Nephron (organoid): ENCODE results near the gene NAT10.
"Not testable (repeated sequence)": the region's sequence is repeated elsewhere in the genome, so short reads cannot be mapped to it uniquely, and the experiment has no call there.

Experiments
- H3K27ac Mint-ChIP-seq, 3 experiments: 2 replicates each; pipeline ENCODE4 v1.8.0; 2020; ENCODE audit warnings: mixed read lengths in 3 of 3, mild to moderate bottlenecking in 2 of 3, moderate library complexity in 1 of 3
- H3K27me3 Mint-ChIP-seq: 2 replicates; pipeline ENCODE4 v1.8.0; 2021; ENCODE audit warnings: low read depth, mild to moderate bottlenecking, moderate library complexity, mixed read lengths
- H3K36me3 Mint-ChIP-seq: 2 replicates; pipeline ENCODE4 v1.8.0; 2020; ENCODE audit warnings: low read depth, mixed read lengths
- H3K4me1 Mint-ChIP-seq: 2 replicates; pipeline ENCODE4 v1.8.0; 2020; ENCODE audit warnings: mixed read lengths
- H3K4me3 Mint-ChIP-seq, 3 experiments: 2 replicates each; pipeline ENCODE4 v1.8.0; 2020; ENCODE audit warnings: mild to moderate bottlenecking in 3 of 3, mixed read lengths in 3 of 3, moderate library complexity in 2 of 3
- H3K9me3 Mint-ChIP-seq: 2 replicates; pipeline ENCODE4 v1.8.0; 2020; ENCODE audit warnings: mixed read lengths
- CTCF ChIP-seq, 3 experiments: fragments of 200-600 bp; sonication (generic); IDR thresholded peaks; one replicate each; pipeline ENCODE4 v1.5.0; 2021; ENCODE audit warnings: antibody characterized with exemption in 3 of 3; ENCODE audit not compliant: unreplicated experiment in 3 of 3

NAT10 gene

DNA sequence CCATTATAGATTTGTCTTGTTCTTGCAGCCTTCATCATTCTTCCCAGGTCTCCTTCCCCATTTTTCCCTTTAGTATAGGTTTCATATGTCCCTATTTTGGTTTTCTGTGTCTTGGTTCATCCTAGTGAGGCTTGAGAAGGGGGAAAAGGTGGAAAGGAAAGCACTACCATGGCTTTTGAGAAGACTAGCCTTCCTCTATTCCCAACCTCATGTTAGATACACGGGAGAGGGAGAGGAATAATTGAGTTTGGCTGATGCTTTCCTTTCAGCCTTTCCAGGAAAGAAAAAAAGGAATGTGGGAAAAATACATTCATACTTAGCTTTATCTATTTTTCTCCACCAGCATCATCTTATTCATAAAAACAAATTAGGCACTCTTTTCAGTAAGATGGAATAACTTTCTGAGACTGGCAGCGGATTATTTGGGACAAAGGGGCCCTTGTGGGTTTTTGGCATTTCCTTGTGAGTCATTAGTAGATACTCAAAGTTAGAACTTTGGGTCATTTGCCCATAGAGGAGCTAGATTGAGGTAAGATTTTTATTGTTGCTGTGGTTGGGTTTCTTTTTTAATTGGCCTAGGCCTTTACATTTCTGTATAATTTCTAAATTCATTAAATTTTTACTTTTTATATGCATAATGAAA lies 30.1 kb upstream of the NAT10 start:
- H3K27me3 Mint-ChIP-seq: no peaks in the 10 kb centered on the region
- no peak overlapping the region for H3K4me3 Mint-ChIP-seq
- no peaks in the 10 kb centered on the region for H3K4me1 Mint-ChIP-seq
- peaks cover 79% of the 10 kb centered on the region for H3K36me3 Mint-ChIP-seq
- TF ChIP-seq CTCF (IDR thresholded peaks at IDR 0.05; ENCODE audit: unreplicated experiment in 3 of 3): no peak
- H3K27ac Mint-ChIP-seq: no peak overlapping the region
- H3K9me3 Mint-ChIP-seq: no peaks in the 10 kb centered on the region

DNA sequence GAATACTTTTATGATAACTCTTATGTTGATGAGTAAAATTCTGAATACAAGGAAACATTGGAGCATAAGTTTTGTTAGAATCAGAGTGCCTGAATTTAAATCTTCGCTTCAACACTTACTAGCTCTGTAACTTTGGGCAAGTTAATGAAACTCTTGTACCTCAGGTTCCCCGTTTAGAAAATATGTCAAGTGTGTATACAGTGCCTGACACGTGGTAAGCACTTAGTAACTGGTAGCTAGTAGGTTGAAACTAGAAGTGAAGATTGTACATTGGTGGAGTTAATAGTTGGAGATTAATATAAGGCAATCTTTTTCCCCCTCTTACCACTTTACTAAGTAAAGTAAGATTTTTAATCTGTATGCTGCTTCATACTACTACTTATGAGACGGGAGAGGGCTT lies 24.8 kb upstream of the NAT10 start:
- Mint-ChIP-seq H3K4me3 (no peak overlapping the region), H3K27ac (no peak overlapping the region), H3K27me3 (no peaks in the 10 kb centered on the region), H3K9me3 (no peaks in the 10 kb centered on the region), H3K4me1 (no peaks in the 10 kb centered on the region), H3K36me3 (peaks cover 72% of the 10 kb centered on the region)
- TF ChIP-seq CTCF (IDR thresholded peaks at IDR 0.05; ENCODE audit: unreplicated experiment in 3 of 3): no peak

DNA sequence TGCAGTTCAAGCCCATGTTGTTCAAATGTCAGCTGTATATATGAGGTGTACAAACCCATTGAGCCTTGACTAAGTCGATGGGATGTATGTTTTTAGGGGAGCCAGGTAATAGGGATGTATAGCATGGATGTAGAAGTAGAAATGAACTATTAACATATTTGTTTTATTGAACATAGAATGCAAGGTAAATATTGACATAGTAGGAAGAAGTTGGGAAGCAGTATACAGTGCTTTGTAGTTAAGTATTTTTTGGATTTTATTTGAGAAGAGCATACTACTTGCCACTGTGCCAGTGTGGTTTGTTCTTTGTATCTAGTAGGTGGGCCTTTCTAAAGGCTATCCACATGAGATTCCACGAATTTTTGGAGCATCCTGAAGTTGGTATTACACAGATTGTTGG lies 20.8 kb upstream of the NAT10 start:
- H3K27ac Mint-ChIP-seq: no peak overlapping the region
- H3K4me1 Mint-ChIP-seq: no peaks in the 10 kb centered on the region
- no peaks in the 10 kb centered on the region for H3K9me3 Mint-ChIP-seq
- TF ChIP-seq CTCF (IDR thresholded peaks at IDR 0.05; ENCODE audit: unreplicated experiment in 3 of 3): no peak
- no peaks in the 10 kb centered on the region for H3K27me3 Mint-ChIP-seq
- peaks cover 75% of the 10 kb centered on the region for H3K36me3 Mint-ChIP-seq
- H3K4me3 Mint-ChIP-seq: no peak overlapping the region

DNA sequence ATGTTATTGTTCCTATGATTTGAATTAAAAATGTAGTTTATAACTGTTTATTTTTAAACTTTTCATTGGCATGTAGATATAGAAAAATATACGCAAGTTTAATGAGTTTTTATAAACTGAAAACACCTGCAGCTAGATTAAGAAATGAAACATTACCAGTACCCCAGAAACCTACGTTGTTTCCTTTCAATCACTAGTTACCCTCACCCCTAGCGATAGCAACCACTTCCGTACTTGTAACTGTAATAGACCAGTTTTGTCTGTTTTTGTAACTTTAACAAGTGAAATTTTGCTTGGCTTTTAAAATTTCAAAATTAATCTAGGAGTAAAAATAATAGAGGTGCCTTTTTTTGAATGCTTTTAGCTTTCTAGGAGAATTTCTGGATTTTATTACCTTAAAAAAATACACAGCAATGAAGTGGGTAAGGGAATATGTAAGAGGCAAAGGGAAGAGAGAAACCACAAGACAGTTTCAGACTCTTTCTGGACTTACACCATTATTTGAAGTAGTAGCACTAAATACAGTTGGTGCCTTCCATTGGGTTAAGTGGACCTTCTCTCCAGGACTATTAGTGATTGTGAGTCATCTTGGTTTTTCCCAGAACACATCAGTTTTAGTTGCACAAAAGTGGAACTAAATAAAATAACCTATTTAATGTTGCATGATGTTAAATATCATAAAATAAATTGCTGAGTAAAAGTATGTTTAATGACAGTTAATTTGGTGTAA lies 18.7 kb upstream of the NAT10 start:
- no peak overlapping the region for H3K4me3 Mint-ChIP-seq
- H3K27ac Mint-ChIP-seq: no peak overlapping the region
- no peaks in the 10 kb centered on the region for H3K4me1 Mint-ChIP-seq
- peaks cover 80% of the 10 kb centered on the region for H3K36me3 Mint-ChIP-seq
- H3K9me3 Mint-ChIP-seq: no peaks in the 10 kb centered on the region
- H3K27me3 Mint-ChIP-seq: no peaks in the 10 kb centered on the region
- no peak for TF ChIP-seq CTCF (IDR thresholded peaks at IDR 0.05; ENCODE audit: unreplicated experiment in 3 of 3)

- Mint-ChIP-seq H3K4me3 (no peak overlapping the region), H3K27ac (peak overlapping the region in 1 of 3 experiments; percentile 62), H3K9me3 (no peaks in the 10 kb centered on the region), H3K4me1 (no peaks in the 10 kb centered on the region), H3K36me3 (peaks cover 83% of the 10 kb centered on the region), H3K27me3 (no peaks in the 10 kb centered on the region)
- no peak for TF ChIP-seq CTCF (IDR thresholded peaks at IDR 0.05; ENCODE audit: unreplicated experiment in 3 of 3)
These were observed 13.6 kb upstream of the NAT10 start for GRCh38 chr11:34091825-34092224.

GRCh38 chr11:34094900-34095299 lies 10.5 kb upstream of the NAT10 start:
- peaks cover 88% of the 10 kb centered on the region for H3K36me3 Mint-ChIP-seq
- H3K27ac Mint-ChIP-seq, H3K4me3 Mint-ChIP-seq, H3K9me3 Mint-ChIP-seq, H3K4me1 Mint-ChIP-seq, H3K27me3 Mint-ChIP-seq: not testable (repeated sequence)
